Progenitor cell of endocrine pancreas (in vitro differentiated cells): ENCODE results near the gene RNF182. TPM values are rescaled to one million over a fixed set of nuclear protein-coding genes. Genes with fewer than 3 reads are reported as not detected.

Experiments
- DNase-seq: peaks from one replicate; pipeline ENCODE4 v3.0.0; 2021; ENCODE audit warnings: low spot score; ENCODE audit not compliant: unreplicated experiment
- H3K27ac Mint-ChIP-seq: 2 replicates; pipeline ENCODE4 v1.8.0; 2021; ENCODE audit warnings: mild to moderate bottlenecking, moderate library complexity, mixed read lengths
- H3K27me3 Mint-ChIP-seq: 2 replicates; pipeline ENCODE4 v1.8.0; 2021; ENCODE audit warnings: mixed read lengths
- H3K36me3 Mint-ChIP-seq: 2 replicates; pipeline ENCODE4 v1.8.0; 2022; ENCODE audit warnings: mixed read lengths; ENCODE audit not compliant: insufficient read depth
- H3K4me1 Mint-ChIP-seq: 2 replicates; pipeline ENCODE4 v1.8.0; 2021; ENCODE audit warnings: low read depth, mixed read lengths
- H3K4me3 Mint-ChIP-seq: 2 replicates; pipeline ENCODE4 v1.8.0; 2021; ENCODE audit warnings: low read depth, mild to moderate bottlenecking, moderate library complexity, mixed read lengths
- H3K9me3 Mint-ChIP-seq: 2 replicates; pipeline ENCODE4 v1.8.0; 2021; ENCODE audit warnings: low read depth, mixed read lengths
- total RNA-seq: library from RNA; stranded (reverse); gene quantifications from 2 replicates; pipeline ENCODE4 v1.2.1, GENCODE V29; 2021
- TF ChIP-seq, protein P1 (sequence below): fragments of 200-600 bp; sonication (generic); IDR thresholded peaks from one replicate; pipeline ENCODE4 v1.5.0; 2021; ENCODE audit warnings: antibody characterized with exemption, mild to moderate bottlenecking; ENCODE audit not compliant: unreplicated experiment

The RNF182 gene
- total RNA-seq, 1 donor from 2014 or later = 1.9 TPM

DNA sequence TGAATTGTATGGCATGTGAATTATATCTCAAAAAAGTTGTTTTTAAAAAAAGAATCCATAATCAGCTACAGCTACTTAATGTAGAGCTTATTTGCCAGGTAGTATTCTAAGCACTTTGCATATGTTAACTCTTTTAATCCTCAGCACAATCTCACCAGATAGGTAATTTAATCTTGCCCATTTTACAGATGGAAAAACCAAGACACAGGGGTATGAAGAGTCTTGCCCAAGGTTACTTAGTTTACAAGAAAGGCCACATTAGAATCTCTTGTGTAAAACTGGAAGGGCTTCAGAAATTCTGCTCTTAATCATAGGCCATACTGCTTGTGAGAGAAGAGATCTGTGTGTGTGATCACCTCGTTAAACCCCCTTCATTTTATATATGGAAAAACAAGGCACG is 13.4 kb upstream of the RNF182 start:
- TF ChIP-seq, protein P1, sequence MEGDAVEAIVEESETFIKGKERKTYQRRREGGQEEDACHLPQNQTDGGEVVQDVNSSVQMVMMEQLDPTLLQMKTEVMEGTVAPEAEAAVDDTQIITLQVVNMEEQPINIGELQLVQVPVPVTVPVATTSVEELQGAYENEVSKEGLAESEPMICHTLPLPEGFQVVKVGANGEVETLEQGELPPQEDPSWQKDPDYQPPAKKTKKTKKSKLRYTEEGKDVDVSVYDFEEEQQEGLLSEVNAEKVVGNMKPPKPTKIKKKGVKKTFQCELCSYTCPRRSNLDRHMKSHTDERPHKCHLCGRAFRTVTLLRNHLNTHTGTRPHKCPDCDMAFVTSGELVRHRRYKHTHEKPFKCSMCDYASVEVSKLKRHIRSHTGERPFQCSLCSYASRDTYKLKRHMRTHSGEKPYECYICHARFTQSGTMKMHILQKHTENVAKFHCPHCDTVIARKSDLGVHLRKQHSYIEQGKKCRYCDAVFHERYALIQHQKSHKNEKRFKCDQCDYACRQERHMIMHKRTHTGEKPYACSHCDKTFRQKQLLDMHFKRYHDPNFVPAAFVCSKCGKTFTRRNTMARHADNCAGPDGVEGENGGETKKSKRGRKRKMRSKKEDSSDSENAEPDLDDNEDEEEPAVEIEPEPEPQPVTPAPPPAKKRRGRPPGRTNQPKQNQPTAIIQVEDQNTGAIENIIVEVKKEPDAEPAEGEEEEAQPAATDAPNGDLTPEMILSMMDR = no peak
- Mint-ChIP-seq H3K27me3 (peaks cover 44% of the 10 kb centered on the region), H3K27ac (no peak overlapping the region), H3K9me3 (no peaks in the 10 kb centered on the region), H3K4me1 (peaks cover 2% of the 10 kb centered on the region), H3K36me3 (no peaks in the 10 kb centered on the region), H3K4me3 (no peak overlapping the region)
- no peak for DNase-seq

DNA sequence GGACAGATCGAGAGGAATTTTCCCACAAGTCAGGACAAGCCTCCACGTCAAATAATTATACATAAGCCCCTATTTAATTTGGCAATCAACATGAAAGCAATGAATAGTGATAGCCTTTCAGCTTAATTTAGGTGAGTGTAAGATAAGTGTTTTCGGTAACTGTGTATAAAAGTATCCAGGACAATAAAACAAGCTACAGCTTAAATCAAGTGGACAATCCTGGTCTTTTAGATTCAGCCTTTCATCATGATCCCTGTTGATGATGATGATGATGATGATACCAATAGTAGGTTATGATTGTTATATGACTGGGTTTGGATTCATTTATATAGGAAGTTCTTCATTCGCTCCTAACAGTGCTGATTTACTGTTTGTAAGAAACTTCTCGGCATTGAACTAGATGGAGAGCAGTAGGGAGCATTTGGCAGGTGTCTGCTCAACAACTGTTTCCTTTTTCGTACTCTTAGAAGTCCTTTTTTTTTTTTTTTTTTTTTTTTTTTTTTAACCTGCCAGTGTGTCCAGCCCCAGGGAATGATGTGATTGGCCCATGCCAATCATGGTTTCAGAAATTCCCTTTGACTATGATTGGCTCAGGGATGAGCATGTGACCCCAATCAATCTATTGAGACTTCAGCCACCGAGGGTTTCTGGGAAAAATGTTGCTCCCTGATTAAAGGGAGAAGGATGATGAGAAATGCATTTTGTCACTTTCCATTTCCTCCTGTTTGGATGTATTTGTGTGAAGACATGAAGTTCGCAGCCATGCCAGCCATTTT is 11.3 kb upstream of the RNF182 start:
- Mint-ChIP-seq H3K27me3 (peaks cover 36% of the 10 kb centered on the region), H3K36me3 (no peaks in the 10 kb centered on the region), H3K9me3 (no peaks in the 10 kb centered on the region), H3K4me3 (no peak overlapping the region), H3K27ac (no peak overlapping the region), H3K4me1 (peaks cover 5% of the 10 kb centered on the region)
- no peak for DNase-seq
- TF ChIP-seq, protein P1 = no peak

DNA sequence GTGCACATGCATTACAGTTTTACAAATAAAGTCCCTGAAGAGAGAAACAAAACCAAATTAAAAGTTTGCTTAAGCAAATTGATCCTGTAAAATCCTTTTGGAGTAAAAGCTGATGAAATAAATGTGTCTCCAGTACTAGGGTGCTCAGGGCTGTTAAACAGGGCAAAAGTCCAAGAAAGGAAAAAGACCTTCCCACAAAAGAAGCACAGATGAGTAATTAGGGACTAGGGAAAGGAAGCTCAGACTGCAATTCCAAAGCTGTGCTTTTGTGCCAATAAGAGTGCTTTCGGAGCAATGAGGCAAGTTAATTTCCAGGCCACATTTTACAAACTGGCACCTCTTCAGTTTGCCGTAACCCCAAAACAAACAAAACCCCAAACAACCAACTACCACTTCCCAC is 10.4 kb upstream of the RNF182 start:
- Mint-ChIP-seq H3K36me3 (no peaks in the 10 kb centered on the region), H3K27ac (no peak overlapping the region), H3K4me1 (peaks cover 7% of the 10 kb centered on the region), H3K9me3 (no peaks in the 10 kb centered on the region), H3K27me3 (peaks cover 32% of the 10 kb centered on the region), H3K4me3 (no peak overlapping the region)
- no peak for DNase-seq
- TF ChIP-seq, protein P1 = no peak

DNA sequence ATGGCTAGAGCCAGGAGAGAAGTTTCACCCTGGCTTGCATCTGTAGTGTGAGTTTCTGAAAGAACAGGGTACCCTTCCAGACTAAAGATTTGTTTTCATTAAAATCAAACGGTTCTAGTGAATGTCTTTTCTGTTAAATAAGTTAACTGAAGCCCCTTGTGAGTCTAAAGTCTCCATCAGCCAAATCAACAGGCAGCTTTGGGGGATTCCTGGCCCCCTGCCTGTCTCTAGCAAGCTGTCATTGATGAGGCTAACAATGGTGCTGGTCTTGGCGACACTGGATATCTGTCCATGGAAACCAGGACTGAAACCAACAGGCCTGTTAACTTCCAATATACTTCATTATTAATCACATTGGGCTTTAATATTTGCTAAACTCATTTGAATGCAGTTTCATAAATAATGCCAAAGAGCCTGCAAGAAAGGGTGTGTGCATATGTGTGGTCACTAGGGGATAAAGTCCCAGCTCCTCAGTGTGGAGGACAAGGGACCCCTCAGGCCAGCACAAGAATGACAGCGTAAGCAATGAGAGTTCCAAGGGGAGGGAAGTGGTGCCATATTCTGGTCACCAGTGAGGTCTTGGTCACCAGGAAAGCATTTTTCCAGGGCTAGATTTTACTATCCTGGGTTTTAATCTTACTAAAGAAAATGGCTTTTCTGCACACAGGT is 9.1 kb upstream of the RNF182 start:
- TF ChIP-seq, protein P1 = peak; percentile 16
- H3K27ac Mint-ChIP-seq = no peak overlapping the region
- peaks cover 29% of the 10 kb centered on the region for H3K27me3 Mint-ChIP-seq
- no peak overlapping the region for H3K4me3 Mint-ChIP-seq
- no peak for DNase-seq
- no peaks in the 10 kb centered on the region for H3K36me3 Mint-ChIP-seq
- H3K9me3 Mint-ChIP-seq = no peaks in the 10 kb centered on the region
- peaks cover 7% of the 10 kb centered on the region for H3K4me1 Mint-ChIP-seq

DNA sequence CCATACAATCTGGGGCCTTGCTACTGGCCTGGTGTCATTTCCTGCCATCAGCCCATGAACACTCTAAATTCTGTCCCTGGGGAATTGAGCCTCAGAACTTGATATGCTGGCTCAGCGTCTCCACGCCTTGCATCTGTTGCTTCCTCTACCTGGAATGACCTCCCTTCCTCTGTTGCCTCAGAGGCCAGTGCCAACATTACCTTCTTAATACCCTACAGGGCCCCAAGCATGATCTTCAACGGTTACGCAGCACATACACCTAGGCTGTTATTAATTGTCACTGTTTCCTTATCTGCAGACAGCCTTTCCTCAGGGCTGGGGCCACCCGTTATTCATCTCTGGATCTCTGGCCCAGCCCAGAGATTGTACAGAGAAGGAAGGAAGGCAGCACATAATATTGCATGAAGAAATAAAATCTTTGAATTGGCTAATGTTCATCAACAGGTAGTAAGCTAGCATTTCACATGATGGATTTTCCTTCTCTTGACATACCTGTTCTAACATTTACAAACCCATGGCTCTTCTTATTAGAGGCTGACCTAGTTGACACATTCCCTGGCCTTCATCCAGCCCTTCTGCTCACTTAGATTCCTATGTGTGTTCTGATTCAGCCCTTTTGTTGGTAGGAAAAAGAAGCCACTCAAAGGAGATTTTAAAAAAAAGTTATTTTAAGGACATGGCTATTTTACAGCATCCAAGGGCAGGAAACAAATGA is 8.4 kb upstream of the RNF182 start:
- peaks cover 7% of the 10 kb centered on the region for H3K4me1 Mint-ChIP-seq
- no peak overlapping the region for H3K27ac Mint-ChIP-seq
- peaks cover 28% of the 10 kb centered on the region for H3K27me3 Mint-ChIP-seq
- no peak overlapping the region for H3K4me3 Mint-ChIP-seq
- no peaks in the 10 kb centered on the region for H3K9me3 Mint-ChIP-seq
- no peaks in the 10 kb centered on the region for H3K36me3 Mint-ChIP-seq
- TF ChIP-seq, protein P1 = no peak
- no peak for DNase-seq
